Fibroblast of the conjunctiva (primary cell): ENCODE data around the gene AP4M1.
"Not testable (repeated sequence)": the region's sequence is repeated elsewhere in the genome, so short reads cannot be mapped to it uniquely, and the experiment has no call there.

ENCODE experiments used
- DNase-seq: peaks from one replicate; pipeline ENCODE4 v3.0.0-alpha.2; 2010; ENCODE audit warnings: low read depth

The AP4M1 gene

DNA sequence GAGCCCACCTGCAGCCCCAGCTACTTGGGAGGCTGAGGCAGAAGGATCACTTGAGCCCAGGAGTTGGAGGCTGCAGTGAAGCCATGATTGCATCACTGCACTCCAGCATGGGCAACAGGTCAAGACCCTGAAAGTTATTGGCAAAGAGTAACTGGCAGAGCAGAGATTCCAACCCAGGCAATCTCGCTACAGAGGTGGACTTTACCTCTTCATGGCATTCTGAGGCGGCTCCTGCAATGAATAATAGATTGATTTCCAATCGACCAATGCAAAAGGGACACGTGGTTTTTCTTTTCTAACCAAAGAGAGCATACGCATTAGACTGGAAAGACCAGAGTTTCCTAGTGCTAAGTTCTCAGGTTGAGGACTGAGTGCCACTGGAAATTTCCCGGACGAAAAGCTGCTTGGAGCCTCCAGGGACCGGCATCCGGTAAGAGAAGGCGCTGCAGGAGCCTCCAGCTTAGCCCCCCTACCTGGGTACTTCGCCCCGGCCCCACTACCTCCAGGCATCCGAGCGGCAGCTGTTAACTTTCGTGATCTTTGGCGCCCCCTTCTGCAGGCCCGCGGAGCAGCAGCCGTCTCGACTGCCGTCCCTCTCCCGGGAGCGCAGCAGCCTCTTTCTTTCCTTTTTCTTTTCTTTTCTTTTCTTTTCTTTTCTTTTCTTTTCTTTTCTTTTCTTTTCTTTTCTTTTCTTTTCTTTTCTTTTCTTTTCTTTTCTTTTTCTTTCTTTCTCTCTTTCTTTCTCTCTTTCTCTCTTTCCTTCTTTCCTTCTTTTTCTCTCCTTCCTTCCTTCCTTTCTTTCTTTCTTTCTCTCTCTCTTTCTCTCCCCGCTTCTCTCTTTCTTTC, 29.4 kb downstream of the AP4M1 start:
- no peak for DNase-seq

DNA sequence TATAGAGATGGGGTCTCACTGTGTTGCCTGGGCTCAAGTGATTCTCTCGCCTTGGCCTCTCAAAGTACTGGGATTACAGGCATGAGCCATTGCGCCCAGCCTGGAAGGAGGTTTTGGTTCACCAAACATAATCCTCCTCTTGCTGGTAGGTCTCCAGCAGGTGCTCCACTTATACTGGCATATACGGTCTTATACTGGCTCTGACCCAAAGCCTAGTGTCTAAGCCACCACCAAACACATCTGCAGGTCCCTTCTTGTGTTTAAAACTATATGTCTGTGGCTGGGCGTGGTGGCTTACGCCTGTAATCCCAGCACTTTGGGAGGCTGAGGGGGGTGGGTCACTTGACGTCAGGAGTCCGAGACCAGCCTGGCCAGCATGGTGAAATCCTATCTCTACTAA, 30.7 kb downstream of the AP4M1 start:
- no peak for DNase-seq

DNA sequence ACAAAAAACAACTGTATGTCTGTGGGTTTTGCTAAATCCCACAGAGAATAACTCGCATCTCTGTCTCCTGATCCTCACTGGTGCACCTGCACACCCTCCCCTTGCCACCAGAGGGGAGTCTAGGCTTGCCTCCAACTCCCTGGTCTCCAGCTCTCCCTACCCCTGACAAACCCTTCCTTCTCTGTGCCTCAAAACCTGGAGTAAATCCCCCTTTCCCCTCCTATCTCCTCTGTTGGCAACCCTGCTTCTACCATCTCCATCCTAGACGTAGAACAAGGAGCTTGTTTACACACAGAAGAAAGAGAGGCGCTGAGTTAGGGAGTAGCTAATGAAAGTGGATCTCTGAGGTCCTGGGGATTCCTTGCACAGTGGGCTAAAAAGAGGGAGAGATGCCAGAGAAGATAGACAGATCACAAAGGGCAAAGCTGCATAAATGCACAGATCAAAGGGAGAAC, 31.3 kb downstream of the AP4M1 start:
- DNase-seq, result peak; percentile 45

DNA sequence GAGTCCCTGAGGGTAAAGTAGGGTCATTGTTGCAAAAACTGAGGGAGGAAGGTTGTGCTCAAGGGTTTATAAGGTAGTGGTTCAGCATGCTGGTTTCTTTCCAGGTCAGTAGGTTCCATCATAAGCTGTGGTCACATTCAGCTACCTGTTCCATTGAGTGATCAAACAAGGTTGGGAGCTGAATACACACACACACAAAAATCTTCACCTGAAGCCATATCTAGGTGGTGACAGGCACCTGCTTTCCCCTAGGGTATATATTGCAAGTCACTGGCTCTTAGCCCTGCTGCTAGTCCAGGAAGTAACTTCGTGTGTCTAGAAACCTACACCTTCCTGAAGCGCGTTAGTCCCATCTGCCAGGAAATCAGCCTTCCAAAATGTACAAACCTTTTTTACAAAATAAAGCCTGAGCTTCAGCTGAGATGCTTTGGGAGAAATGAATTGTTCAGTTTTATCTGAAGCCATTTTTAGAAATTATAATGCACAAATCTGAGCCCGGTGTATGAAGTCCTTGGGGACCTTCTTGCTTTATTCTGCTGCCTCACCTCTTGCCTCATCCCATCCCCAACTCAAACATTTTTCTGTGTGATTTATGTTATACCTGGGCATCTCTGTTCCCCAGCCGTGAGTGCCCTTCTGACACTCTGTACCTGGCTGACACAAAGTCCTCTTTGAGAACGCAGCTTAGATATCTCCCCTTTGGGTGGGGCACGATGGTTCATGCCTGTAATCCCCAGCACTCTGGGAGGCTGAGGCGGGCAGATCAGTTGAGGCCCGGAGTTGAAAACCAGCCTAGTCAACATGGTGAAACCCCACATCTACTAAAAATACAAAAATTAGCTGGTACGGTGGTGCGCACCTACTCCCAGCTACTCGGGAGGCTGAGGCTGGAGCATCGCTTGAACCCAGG, 36.7 kb downstream of the AP4M1 start:
- no peak for DNase-seq

DNA sequence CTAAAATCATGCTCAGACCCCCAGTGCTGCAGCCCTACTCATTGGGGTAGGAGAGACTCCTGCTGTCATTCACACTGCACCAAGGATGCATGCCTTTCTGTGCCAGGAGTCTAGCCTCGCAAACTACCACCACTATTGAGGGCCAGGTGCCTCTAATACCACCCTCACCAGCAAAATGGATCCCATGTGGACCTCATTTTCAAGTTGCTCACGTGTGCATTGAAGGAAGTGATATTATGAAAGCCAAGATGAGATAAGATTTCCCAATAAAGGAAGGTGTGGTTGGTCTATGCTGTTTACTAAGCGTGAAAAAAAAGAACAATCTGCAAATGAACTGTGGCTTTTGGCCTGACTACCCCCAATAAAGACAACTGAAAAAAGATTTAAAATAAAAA, 40.1 kb downstream of the AP4M1 start:
- no peak for DNase-seq

DNA sequence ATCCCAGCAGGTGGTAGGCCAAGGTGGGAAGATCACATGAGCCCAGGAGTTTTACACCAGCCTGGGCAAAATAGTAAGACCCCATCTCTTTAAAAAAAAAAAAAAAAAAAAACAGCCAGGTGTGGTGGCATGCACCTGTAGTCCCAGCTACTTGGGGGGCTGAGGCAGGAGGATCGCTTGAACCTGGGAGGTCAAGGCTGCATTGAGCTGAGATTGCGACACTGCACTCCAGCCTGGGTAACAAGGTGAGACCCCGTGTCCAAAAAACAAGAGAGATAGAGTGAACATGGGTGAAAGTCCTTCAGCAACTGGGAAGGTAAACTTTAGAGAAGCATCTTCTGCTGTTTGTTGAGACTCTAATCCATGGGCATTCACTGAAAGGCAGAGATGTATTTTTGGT, 41.0 kb downstream of the AP4M1 start:
- no peak for DNase-seq

DNA sequence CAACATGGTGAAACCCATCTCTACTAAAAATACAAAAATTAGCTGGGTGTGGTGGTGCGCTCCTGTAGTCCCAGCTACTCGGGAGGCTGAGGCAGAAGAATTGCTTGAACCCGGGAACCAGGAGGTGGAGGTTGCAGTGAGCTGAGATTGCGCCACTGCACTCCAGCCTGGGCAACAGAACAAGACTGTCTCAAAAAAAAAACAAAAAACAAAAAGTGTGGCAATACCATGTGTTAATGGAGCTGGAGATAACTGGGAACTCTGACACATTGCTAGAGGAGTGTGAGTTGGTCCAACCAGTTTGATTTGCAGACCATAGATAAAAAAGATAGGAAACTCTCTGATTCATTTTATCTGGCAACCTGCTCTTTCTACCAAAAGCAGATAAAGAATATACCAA, 44.9 kb downstream of the AP4M1 start:
- DNase-seq, result not testable (repeated sequence)

DNA sequence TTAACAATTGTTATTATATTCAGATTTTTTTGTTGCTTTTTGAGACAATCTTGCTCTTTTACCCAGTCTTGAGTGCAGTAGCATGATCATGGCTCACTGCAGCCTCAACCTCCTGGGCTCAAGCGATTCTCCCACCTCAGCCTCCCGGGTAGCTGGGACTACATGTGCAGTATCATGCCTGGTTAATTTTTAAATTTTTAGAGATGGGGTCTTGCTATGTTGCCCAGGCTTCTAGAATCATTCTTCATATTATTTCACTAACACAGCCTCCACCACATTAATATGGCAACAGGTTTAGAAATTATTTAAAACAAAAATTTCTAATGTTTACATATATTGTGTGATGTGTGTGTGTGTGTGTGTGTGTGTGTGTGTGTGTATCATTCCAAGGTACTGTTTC, 45.8 kb downstream of the AP4M1 start:
- no peak for DNase-seq

DNA sequence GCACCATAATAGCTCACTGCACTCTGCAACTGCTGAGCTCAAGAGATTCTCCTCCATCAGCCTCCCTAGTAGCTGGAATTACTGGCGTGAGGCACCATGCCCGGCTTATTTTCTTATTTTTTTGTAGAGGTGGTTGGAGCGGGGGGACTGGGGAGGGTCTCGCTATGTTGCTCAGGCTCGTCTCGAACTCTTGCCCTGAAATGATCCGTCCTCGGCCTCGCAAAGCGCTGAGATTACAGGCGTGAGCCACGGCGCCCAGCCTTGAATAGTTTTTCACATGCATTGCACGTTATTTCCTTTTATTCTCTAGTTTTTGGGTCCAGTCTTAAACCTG, 46.7 kb downstream of the AP4M1 start:
- DNase-seq, result no peak

DNA sequence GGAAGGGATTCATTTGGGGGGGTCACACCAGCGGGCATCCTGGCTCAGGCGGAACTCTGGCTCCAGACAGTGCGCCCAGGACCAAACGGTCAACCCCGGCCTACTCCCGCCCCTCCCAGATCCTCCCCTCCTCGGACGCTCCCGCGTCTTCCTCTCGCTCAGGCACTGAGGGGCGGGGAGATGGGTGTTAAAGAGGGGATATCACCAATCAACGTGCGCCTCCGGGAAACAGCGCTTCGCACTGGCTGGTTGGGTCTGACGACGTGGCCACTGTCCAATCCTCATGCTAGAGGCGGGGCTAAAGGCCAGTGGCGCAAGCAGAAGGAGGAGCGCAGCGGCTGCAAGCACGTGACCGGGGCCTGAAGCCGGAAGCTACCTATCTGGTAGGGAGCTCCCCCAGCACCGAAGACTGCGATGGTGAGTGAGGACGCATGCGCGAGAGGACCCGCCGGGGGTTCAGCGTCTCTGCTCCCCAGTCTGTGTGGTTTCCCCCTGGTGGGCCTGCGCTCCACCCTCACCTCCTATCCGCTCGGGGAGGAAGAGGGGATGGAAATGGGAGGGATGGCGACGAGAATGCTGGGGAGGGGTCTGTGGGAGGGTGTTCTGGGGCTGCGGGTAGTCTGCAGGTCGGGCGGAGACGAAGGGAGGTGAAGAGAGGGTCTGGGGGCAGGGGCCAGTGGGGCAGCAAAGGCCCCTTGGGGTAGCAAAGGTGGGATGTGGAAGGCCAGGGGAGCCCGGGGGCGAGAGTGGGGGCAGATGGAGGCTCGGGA, 47.3 kb downstream of the AP4M1 start, which contains the start of gene LAMTOR4:
LAMTOR4 (plus strand) TSS at position 360 of the 770 bp plus-strand sequence; CDS start at position 415, 55 bp downstream.
- DNase-seq, result peak; percentile 99

DNA sequence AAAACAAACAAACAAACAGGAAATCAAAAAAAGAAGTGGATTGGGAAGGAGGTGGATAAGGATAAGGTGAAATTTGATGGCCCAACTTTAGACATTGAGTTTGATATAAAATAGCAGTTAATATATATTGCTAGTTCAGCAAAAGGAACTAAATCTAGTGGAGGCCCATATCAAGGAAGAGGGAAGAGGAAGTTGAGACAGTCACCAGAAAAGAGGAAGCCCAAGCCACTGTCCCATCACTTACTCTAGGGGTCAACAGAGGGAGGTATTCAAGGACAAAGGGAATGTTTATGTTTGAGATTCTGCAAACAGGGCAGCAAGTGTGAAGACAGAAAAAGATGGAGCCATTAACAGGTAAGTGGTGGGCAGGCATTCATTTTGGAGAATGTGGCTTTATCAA, 51.0 kb downstream of the AP4M1 start:
- DNase-seq, result no peak

DNA sequence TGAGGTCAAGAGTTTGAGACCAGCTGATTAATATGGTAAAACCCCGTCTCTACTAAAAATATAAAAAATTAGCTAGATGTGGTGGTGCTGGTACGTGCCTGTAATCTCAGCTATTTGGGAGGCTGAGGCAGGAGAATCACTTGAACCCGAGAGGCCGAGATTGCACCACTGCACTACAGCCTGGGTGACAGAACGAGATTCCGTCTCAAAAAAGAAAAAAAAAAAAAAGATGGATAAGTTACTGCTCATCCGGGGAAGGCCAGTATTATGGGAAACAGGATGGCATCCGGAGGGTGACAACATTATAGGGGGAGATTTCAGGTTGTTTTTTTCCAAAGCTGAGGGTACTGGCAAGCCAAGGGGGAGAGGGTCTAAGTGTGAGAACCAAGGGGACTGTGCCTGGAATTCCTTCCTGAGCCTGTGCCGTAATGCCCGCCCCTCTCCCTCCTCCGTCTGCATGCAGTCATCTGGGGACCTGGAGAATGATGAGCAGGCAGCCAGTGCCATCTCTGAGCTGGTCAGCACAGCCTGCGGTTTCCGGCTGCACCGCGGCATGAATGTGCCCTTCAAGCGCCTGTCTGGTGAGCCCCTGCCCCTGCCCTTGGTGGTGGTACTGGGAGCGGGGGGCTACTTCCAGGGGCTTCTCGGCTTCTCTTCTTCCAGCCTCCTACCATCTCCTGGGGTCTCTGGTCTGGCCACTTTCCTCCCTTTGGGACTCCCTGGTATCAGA, 51.7 kb downstream of the AP4M1 start:
- no peak for DNase-seq

DNA sequence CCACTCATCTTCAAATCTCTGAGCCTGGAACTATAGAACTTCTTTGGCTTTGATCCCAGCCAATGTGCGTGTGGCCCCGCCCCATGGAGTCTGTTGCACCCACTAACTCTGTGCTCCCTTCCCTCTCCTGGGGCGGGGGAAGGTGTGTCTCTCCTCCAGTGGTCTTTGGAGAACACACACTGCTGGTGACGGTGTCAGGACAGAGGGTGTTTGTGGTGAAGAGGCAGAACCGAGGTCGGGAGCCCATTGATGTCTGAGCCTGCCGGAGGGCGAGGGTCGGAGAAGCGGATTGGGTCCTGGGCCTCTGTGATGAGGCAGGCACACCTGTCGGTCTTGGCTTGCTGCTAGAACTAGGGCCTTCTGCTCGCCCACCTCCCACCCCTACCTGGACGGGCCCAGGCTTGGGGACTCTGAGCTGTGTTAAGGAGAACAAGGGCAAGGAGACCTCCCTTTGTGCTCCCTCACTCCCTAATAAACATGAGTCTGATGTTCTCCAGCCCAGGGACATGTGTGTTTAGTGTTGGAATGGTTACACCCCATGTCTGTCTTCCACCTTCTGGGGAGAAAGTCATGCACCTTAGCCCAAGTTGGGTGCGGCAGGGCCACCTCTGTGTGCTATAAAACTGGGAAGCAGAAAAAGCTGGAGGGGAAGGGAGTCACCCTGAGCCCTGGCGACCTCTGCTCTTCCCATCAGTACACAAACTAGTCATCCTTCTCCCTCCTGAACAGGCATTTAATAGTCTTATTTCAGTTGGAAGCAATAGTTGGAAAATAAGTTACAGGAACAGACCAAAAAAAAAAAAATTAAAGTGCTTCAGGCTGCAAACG, 52.5 kb downstream of the AP4M1 start:
- no peak for DNase-seq

DNA sequence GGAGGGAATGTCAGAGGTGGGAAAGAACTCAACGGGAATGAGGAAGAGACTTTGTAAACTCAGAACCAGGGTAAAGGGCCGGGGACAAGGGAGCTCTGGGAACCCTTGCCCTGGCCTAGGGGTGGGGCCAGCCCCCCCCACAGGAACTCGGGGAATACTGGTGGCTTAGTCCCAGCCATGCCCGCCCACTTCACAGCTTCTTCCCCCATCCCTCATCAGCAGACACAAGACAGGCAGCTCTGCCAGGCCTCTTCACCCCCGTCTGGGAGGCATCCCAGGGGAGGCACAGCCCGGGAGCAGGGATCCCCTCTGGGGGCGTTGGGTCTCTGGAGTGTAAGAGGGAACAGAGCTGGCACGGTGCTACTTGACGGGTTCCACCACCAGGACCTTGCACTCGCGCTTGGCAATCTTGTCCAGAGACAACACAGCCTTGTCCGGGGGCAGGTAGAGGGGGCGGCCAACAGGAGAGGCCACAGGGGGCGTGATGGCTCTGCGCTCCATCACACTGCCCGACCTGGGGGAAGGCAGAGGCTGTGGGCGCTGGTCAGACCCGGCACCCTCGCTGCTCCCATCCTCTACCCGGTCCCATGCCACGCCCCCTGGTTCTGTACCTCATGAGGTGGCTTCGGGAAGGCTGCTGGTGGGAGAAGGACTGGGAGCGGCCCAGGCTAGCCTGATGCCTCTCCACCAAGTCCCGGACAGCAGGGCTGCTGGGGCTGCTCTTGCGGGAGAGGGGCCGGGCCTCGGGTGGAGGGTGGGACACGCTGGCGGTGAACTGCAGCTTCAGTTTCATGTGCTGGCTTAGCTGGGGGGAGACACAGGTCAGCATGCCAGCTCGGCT, 53.4 kb downstream of the AP4M1 start:
- DNase-seq, result no peak

DNA sequence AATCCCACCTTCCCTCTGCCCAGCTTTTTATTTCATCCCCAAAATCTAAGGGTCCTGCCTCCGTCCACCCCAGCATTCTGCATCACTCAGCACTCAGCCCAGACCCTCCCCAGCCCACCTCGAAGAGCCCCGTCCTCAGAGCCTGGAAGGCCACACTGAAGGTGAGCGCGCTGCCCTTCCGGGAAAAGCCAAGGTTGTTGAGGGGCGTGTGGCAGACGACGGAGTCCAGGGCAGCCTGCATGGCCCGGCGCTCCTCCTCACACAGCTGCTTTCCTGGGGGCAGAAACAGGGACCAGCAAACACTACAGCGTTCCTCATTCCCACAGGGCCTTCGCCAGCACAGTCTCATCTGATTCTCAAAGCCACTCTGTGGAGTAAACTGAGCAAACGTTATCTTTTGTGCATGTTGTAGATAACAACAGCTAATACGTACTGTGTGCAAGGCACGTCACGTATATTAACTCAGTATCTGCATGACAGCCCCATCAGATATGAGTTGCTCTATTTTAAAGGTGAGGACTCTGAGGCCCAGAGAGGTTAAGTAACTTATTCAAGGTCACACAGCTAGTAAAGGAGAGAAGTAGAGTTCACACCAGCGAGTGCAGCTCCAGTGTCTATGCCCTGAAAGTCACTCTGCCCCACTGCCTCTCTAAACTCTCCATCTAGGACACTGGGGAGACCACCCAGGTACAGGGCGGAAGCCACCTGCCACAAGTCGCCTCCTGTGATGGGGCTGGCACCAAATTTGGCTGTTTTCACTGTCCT, 54.3 kb downstream of the AP4M1 start:
- DNase-seq, result no peak

DNA sequence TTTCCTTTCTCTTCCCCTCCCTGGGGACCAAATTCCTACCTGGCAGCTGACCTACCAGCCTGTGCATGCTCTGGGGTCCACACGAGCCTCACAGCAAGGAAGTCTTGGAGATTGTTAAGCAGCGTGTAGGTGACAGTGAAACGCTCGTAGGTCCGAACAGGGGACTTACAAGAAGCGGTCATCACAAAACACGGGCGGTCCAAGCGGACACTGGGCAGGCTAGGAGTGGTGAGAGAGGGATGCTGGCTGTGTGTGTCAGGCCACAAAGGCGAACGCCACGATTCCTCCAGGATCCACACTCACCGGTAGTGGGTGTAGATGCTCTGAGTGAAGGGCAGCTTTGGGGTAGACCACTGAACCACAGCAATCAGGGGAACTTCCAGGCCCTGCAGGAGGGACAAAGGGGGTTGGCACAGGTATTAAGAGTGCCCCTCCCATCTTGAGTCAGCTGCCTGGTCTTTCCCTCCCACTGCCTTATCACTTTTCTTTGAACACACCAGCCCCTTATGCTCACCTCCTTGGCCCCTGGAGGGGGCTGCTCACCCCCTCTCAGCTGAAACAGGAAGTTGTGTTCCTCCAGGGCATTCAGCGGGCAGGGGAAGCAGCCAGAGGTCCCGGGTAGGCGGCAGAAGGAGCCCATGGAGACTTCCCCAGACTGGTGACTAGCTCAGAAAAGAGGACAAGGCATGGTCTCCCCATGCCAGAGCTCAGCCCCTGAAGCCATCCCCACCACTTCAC, 55.1 kb downstream of the AP4M1 start:
- no peak for DNase-seq

DNA sequence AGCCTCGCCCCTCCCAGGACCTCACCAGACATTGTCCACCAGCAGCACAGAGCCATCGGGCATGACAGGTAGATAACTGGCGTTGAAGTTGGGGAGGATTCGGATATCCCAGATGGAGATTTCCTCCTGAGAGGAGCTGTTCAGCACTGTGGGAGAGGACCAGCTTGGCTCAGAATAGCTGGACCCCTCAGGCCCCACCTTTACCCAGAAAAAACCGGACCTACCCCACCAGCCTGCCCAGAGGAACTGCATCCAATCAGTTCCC, 55.6 kb downstream of the AP4M1 start:
- DNase-seq, result no peak
